ENCODE data around the gene DHRS13. TPM values are rescaled to one million over a fixed set of nuclear protein-coding genes. Genes with fewer than 3 reads are reported as not detected.

DHRS13 gene
- total and polyA plus RNA-seq, 4 donors, result 5.0 to 91.6 (median 11.0) TPM

DNA sequence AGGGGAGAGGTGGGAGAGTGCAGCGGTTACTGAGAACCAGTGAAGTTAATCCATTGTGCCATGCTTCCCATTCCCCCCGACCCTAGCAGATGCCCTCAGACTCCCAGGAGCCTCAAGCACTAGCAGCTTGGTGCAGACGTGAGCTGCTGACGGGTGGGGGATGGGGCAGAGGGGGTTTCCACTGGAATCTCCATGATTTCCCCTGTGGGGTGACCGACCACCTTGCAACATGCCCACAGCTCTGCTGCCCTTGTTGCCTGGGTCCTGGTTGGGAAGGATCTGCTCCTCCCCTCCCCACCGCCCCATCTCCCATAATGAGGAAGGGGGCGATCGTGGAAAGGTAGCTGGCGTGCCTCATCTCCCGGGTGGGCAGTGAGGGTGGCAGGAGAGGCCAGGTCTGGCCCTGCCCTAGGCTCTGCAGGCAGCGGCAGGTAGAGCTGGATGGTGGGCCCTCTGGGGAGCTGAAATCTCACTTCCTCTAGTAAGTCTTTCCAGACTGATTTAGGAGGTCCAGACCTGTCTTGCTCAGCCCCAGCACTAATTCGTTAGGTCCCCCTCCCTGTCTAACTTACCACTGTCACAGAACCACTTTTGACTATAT is 14.9 kb downstream of the DHRS13 start:
- Histone ChIP-seq H3K27ac (ENCODE audit: low read depth in 1 of 2, low read length in 2 of 2) (no peak overlapping the region), H3K4me3 (ENCODE audit: low read depth in 1 of 3, low read length in 3 of 3) (no peak overlapping the region), H3K27me3 (ENCODE audit: control insufficient read depth in 4 of 4, insufficient read depth in 4 of 4, low read length in 3 of 4) (no peaks in the 10 kb centered on the region), H3K9me3 (ENCODE audit: control insufficient read depth in 4 of 4, low read length in 3 of 4) (no peaks in the 10 kb centered on the region), H3K4me1 (ENCODE audit: control insufficient read depth in 4 of 4, insufficient read depth in 4 of 4, low read length in 3 of 4) (peaks cover 1 to 6% (median 5%) of the 10 kb centered on the region in 4 donors), H3K9ac (ENCODE audit: low read depth in 1 of 2, low read length in 2 of 2) (no peak overlapping the region), H3K36me3 (ENCODE audit: control insufficient read depth in 4 of 4, insufficient read depth in 3 of 4, low read depth in 1 of 4, low read length in 3 of 4) (peaks cover 6 to 25% (median 17%) of the 10 kb centered on the region in 4 donors)
- DNase-seq (ENCODE audit: low spot score), result no peak
- TF ChIP-seq FOXA1 (IDR thresholded peaks at IDR 0.05), result no peak
- TF ChIP-seq, protein P1, sequence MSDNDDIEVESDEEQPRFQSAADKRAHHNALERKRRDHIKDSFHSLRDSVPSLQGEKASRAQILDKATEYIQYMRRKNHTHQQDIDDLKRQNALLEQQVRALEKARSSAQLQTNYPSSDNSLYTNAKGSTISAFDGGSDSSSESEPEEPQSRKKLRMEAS (IDR thresholded peaks at IDR 0.05), result no peak
- 91% methylated on average over 12 of the region's 12 CpGs for WGBS

DNA sequence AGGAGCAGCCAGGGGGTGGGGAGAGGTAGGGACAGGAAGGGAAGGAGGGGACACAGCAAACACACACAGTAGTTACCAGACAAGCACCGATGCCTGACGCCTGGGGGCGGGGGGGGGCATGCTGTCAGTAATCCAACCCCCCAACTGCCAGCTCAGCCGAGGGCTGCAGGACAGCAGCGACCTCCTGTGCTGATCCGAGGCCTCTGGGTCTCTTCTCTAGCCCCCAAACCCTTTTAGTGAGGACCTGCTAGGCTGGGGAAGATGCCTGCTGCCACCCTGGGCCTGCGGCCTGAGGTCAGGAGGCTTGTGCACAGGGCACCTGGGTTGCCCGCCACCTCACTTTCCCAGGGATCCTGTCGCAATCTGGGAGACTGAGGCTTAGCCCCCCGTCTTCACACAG is 16.9 kb downstream of the DHRS13 start:
- Histone ChIP-seq H3K9ac (ENCODE audit: low read depth in 1 of 2, low read length in 2 of 2) (no peak overlapping the region), H3K27me3 (ENCODE audit: control insufficient read depth in 4 of 4, insufficient read depth in 4 of 4, low read length in 3 of 4) (no peaks in the 10 kb centered on the region), H3K9me3 (ENCODE audit: control insufficient read depth in 4 of 4, low read length in 3 of 4) (no peaks in the 10 kb centered on the region), H3K4me3 (ENCODE audit: low read depth in 1 of 3, low read length in 3 of 3) (no peak overlapping the region), H3K4me1 (ENCODE audit: control insufficient read depth in 4 of 4, insufficient read depth in 4 of 4, low read length in 3 of 4) (no peaks in the 10 kb centered on the region), H3K27ac (ENCODE audit: low read depth in 1 of 2, low read length in 2 of 2) (no peak overlapping the region), H3K36me3 (ENCODE audit: control insufficient read depth in 4 of 4, insufficient read depth in 3 of 4, low read depth in 1 of 4, low read length in 3 of 4) (peaks cover 25 to 46% (median 29%) of the 10 kb centered on the region in 4 donors)
- DNase-seq (ENCODE audit: low spot score), result no peak
- WGBS, result 87% methylated on average over 10 of the region's 10 CpGs
- TF ChIP-seq SP1 (IDR thresholded peaks at IDR 0.05) (no peak), RXRA (IDR thresholded peaks at IDR 0.05) (no peak), EGR1 (IDR thresholded peaks at IDR 0.05; ENCODE audit: low read depth in 2 of 2) (no peak), GABPA (IDR thresholded peaks at IDR 0.05 in 1 of 2, conservative IDR thresholded peaks at IDR 0.05 in 1 of 2) (no peak), HNF4A (conservative IDR thresholded peaks at IDR 0.05) (no peak), YY1 (IDR thresholded peaks at IDR 0.05) (no peak), ZBTB33 (IDR thresholded peaks at IDR 0.05) (no peak), FOXA1 (IDR thresholded peaks at IDR 0.05) (no peak)
- TF ChIP-seq, protein P2, sequence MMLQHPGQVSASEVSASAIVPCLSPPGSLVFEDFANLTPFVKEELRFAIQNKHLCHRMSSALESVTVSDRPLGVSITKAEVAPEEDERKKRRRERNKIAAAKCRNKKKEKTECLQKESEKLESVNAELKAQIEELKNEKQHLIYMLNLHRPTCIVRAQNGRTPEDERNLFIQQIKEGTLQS (IDR thresholded peaks at IDR 0.05), result no peak

GRCh38 chr17:28885363-28885762 is 17.5 kb downstream of the DHRS13 start:
- Histone ChIP-seq H3K4me1 (ENCODE audit: control insufficient read depth in 4 of 4, insufficient read depth in 4 of 4, low read length in 3 of 4) (no peaks in the 10 kb centered on the region), H3K27me3 (ENCODE audit: control insufficient read depth in 4 of 4, insufficient read depth in 4 of 4, low read length in 3 of 4) (no peaks in the 10 kb centered on the region), H3K36me3 (ENCODE audit: control insufficient read depth in 4 of 4, insufficient read depth in 3 of 4, low read depth in 1 of 4, low read length in 3 of 4) (peaks cover 30 to 52% (median 33%) of the 10 kb centered on the region in 4 donors), H3K9ac (ENCODE audit: low read depth in 1 of 2, low read length in 2 of 2) (no peak overlapping the region), H3K27ac (ENCODE audit: low read depth in 1 of 2, low read length in 2 of 2) (no peak overlapping the region), H3K9me3 (ENCODE audit: control insufficient read depth in 4 of 4, low read length in 3 of 4) (no peaks in the 10 kb centered on the region), H3K4me3 (ENCODE audit: low read depth in 1 of 3, low read length in 3 of 3) (no peak overlapping the region)
- DNase-seq (ENCODE audit: low spot score), result no peak
- WGBS, result 96% methylated on average over 4 of the region's 4 CpGs
- TF ChIP-seq HNF4G (IDR thresholded peaks at IDR 0.05) (no peak), SP1 (IDR thresholded peaks at IDR 0.05) (no peak), RXRA (IDR thresholded peaks at IDR 0.05) (no peak), RAD21 (IDR thresholded peaks at IDR 0.05) (no peak), YY1 (IDR thresholded peaks at IDR 0.05) (no peak), REST (IDR thresholded peaks at IDR 0.05) (no peak), NR2F2 (IDR thresholded peaks at IDR 0.05) (no peak), GABPA (IDR thresholded peaks at IDR 0.05 in 1 of 2, conservative IDR thresholded peaks at IDR 0.05 in 1 of 2) (no peak), ZBTB33 (IDR thresholded peaks at IDR 0.05) (no peak), FOXA2 (IDR thresholded peaks at IDR 0.05) (no peak), EGR1 (IDR thresholded peaks at IDR 0.05; ENCODE audit: low read depth in 2 of 2) (no peak), JUND (IDR thresholded peaks at IDR 0.05) (no peak), FOXA1 (IDR thresholded peaks at IDR 0.05) (no peak), TAF1 (conservative IDR thresholded peaks at IDR 0.05) (no peak)
- TF ChIP-seq, protein P1 (IDR thresholded peaks at IDR 0.05), result no peak
